Measurements from ENCODE around the gene NFS1. TPM values are rescaled to one million over a fixed set of nuclear protein-coding genes. Genes with fewer than 3 reads are reported as not detected.

The NFS1 gene
- total RNA-seq, 4 donors from 2014 or later = 16.8 to 40.0 (median 31.4) TPM

DNA sequence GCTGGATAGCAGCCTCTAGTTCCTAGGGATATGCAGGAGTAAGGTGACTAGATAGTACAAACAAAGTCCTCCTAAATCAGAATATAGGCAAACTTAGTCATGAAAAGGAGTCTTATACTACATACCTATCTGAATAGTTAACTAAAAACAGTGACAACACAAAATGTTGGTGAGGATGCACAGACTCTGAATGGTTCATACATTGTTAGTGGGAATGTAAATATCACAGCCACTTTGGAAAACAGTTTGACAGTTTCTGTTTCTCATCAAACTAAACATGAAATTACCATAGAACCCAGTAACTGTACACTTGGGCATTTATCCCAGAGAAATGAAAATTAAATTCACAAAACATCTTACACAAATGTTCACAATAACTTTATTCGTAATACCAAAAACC, 17.2 kb downstream of the NFS1 start:
- no peaks in the 10 kb centered on the region for H3K27me3 ChIP-seq
- WGBS, 2 donors (ENCODE audit: low coverage in 1 of 2) = 88 to 93% methylated on average over 1 of the region's 1 CpG
- no peak for TF ChIP-seq POLR2AphosphoS5 (IDR thresholded peaks at IDR 0.05)
- no peak for TF ChIP-seq POLR2A (IDR thresholded peaks at IDR 0.05)
- TF ChIP-seq CTCF (IDR thresholded peaks at IDR 0.05) = no peak
- no peak for TF ChIP-seq EP300 (IDR thresholded peaks at IDR 0.05)

GRCh38 chr20:35680452-35681183, 18.5 kb downstream of the NFS1 start:
- no peak for ATAC-seq
- WGBS, 2 donors (ENCODE audit: low coverage in 1 of 2) = 63 to 66% methylated on average over 3 to 4 of the region's 4 CpGs
- H3K9me3 ChIP-seq = no peaks in the 10 kb centered on the region
- no peak overlapping the region for H3K27ac ChIP-seq
- H3K36me3 ChIP-seq = peaks cover 0 to 90% of the 10 kb centered on the region in 2 donors
- H3K4me1 ChIP-seq = no peaks in the 10 kb centered on the region
- H3K4me3 ChIP-seq = no peak overlapping the region
- H3K27me3 ChIP-seq = no peaks in the 10 kb centered on the region
- TF ChIP-seq POLR2AphosphoS5 (IDR thresholded peaks at IDR 0.05) = no peak
- TF ChIP-seq CTCF (IDR thresholded peaks at IDR 0.05) = no peak
- TF ChIP-seq EP300 (IDR thresholded peaks at IDR 0.05) = no peak
- no peak for TF ChIP-seq POLR2A (IDR thresholded peaks at IDR 0.05)

More for the DNA sequence above, 17.2 kb downstream of the NFS1 start:
- Histone ChIP-seq H3K4me3 (no peak overlapping the region), H3K27ac (no peak overlapping the region), H3K4me1 (no peaks in the 10 kb centered on the region), H3K9me3 (no peaks in the 10 kb centered on the region), H3K36me3 (peaks cover 0 to 91% of the 10 kb centered on the region in 2 donors)
- no peak for ATAC-seq

DNA sequence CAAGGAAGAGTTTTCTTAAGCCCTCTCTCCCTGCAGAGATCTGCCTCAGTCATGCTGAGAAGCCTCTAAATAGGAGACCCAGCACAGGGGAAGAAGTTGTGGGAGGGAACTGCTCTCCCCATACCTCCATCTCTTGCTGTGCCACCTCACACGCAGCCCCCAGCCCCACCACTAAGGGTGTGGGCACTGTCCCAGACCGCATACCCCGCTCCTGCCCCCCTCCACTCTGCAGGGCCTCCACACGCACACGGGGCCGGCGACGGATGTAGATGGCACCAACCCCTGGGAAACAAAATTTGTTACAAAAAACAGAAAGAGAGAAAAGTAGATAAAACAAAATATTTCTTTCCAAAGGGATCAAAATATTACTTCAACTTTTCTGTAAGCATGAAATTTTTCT, 24.2 kb downstream of the NFS1 start:
- H3K27ac ChIP-seq = no peak overlapping the region
- H3K36me3 ChIP-seq = peaks cover 0 to 98% of the 10 kb centered on the region in 2 donors
- ATAC-seq = no peak
- no peaks in the 10 kb centered on the region for H3K9me3 ChIP-seq
- WGBS, 2 donors (ENCODE audit: low coverage in 1 of 2) = 100% methylated on average over 5 of the region's 8 CpGs; no CpG with 5 or more reads in 1 of the 2 donors
- no peaks in the 10 kb centered on the region for H3K4me1 ChIP-seq
- no peak overlapping the region for H3K4me3 ChIP-seq
- no peak for TF ChIP-seq POLR2A (IDR thresholded peaks at IDR 0.05)
- no peak for TF ChIP-seq EP300 (IDR thresholded peaks at IDR 0.05)
- no peak for TF ChIP-seq CTCF (IDR thresholded peaks at IDR 0.05)
- TF ChIP-seq POLR2AphosphoS5 (IDR thresholded peaks at IDR 0.05) = no peak
- no peaks in the 10 kb centered on the region for H3K27me3 ChIP-seq

GRCh38 chr20:35673884-35674283, 25.3 kb downstream of the NFS1 start:
- no peak for ATAC-seq
- H3K27me3 ChIP-seq = no peaks in the 10 kb centered on the region
- peaks cover 0 to 98% of the 10 kb centered on the region in 2 donors for H3K36me3 ChIP-seq
- 90 to 100% methylated on average over 1 to 2 of the region's 4 CpGs for WGBS, 2 donors (ENCODE audit: low coverage in 1 of 2)
- no peak overlapping the region for H3K4me3 ChIP-seq
- H3K9me3 ChIP-seq = no peaks in the 10 kb centered on the region
- no peak for TF ChIP-seq CTCF (IDR thresholded peaks at IDR 0.05)
- no peak for TF ChIP-seq POLR2AphosphoS5 (IDR thresholded peaks at IDR 0.05)
- no peak for TF ChIP-seq EP300 (IDR thresholded peaks at IDR 0.05)
- no peak for TF ChIP-seq POLR2A (IDR thresholded peaks at IDR 0.05)
- no peak overlapping the region for H3K27ac ChIP-seq
- no peaks in the 10 kb centered on the region for H3K4me1 ChIP-seq

GRCh38 chr20:35669681-35670080, 29.5 kb downstream of the NFS1 start:
- H3K27ac ChIP-seq = no peak overlapping the region
- WGBS, 2 donors (ENCODE audit: low coverage in 1 of 2) = 80 to 100% methylated on average over 1 of the region's 1 CpG
- H3K4me3 ChIP-seq = no peak overlapping the region
- TF ChIP-seq CTCF (IDR thresholded peaks at IDR 0.05) = no peak
- TF ChIP-seq POLR2A (IDR thresholded peaks at IDR 0.05) = no peak
- TF ChIP-seq POLR2AphosphoS5 (IDR thresholded peaks at IDR 0.05) = no peak
- no peak for TF ChIP-seq EP300 (IDR thresholded peaks at IDR 0.05)
- H3K9me3 ChIP-seq = no peaks in the 10 kb centered on the region
- no peak for ATAC-seq
- no peaks in the 10 kb centered on the region for H3K27me3 ChIP-seq
- H3K4me1 ChIP-seq = no peaks in the 10 kb centered on the region
- peaks cover 0 to 71% of the 10 kb centered on the region in 2 donors for H3K36me3 ChIP-seq
